H9 (cell line): Measurements from ENCODE around the gene NTN3. TPM values are rescaled to one million over a fixed set of nuclear protein-coding genes. Genes with fewer than 3 reads are reported as not detected.
A peak's percentile ranks its signal among the peaks of the same experiment; 100 is the strongest.

ENCODE experiments used
- DNase-seq: peaks from one replicate; pipeline ENCODE4 v3.0.0-alpha.2; 2017
- H2AFZ ChIP-seq: one replicate; pipeline ENCODE4 v1.6.1; 2013; ENCODE audit warnings: mild to moderate bottlenecking, low read length, control low read depth, moderate library complexity
- H2AK5ac ChIP-seq: 2 replicates; pipeline ENCODE4 v1.6.1; 2013; ENCODE audit warnings: low read length, control low read depth, mixed read lengths; ENCODE audit not compliant: insufficient read length
- H2BK120ac ChIP-seq: one replicate; pipeline ENCODE4 v1.6.1; 2013; ENCODE audit warnings: low read depth, mild to moderate bottlenecking, low read length, control low read depth, inconsistent platforms; ENCODE audit not compliant: poor library complexity, severe bottlenecking
- H2BK12ac ChIP-seq: 2 replicates; pipeline ENCODE4 v1.6.1; 2013; ENCODE audit warnings: low read length, control low read depth, mixed read lengths, low read depth; ENCODE audit not compliant: insufficient read length
- H2BK15ac ChIP-seq: 2 replicates; pipeline ENCODE4 v1.6.1; 2013; ENCODE audit warnings: low read depth, low read length, control low read depth
- H2BK20ac ChIP-seq: one replicate; pipeline ENCODE4 v1.6.1; 2013; ENCODE audit warnings: low read depth, mild to moderate bottlenecking, low read length, control low read depth, inconsistent platforms; ENCODE audit not compliant: poor library complexity, severe bottlenecking
- H2BK5ac ChIP-seq: 2 replicates; pipeline ENCODE4 v1.6.1; 2013; ENCODE audit warnings: low read length, control low read depth, mixed read lengths; ENCODE audit not compliant: insufficient read length
- H3K14ac ChIP-seq: 2 replicates; pipeline ENCODE4 v1.6.1; 2013; ENCODE audit warnings: low read length, control low read depth; ENCODE audit not compliant: insufficient read depth
- H3K18ac ChIP-seq: 2 replicates; pipeline ENCODE4 v1.6.1; 2013; ENCODE audit warnings: low read depth, mild to moderate bottlenecking, mixed read lengths, low read length, control low read depth; ENCODE audit not compliant: insufficient read length
- H3K23ac ChIP-seq: 2 replicates; pipeline ENCODE4 v1.6.1; 2013; ENCODE audit warnings: low read length, control low read depth, mixed read lengths, low read depth; ENCODE audit not compliant: insufficient read length
- H3K23me2 ChIP-seq: 2 replicates; pipeline ENCODE4 v1.6.1; 2013; ENCODE audit warnings: low read depth, mild to moderate bottlenecking, mixed read lengths, low read length, control low read depth; ENCODE audit not compliant: insufficient read length, poor library complexity, severe bottlenecking
- H3K27ac ChIP-seq: 2 replicates; pipeline ENCODE4 v1.5.1; 2013; ENCODE audit warnings: low read length, control low read depth, mixed read lengths, low read depth; ENCODE audit not compliant: insufficient read length
- H3K27me3 ChIP-seq: 2 replicates; pipeline ENCODE4 v1.6.1; 2013; ENCODE audit warnings: low read length, control low read depth, inconsistent platforms; ENCODE audit not compliant: insufficient read depth
- H3K4ac ChIP-seq: 2 replicates; pipeline ENCODE4 v1.6.1; 2013; ENCODE audit warnings: low read depth, mild to moderate bottlenecking, control low read depth, inconsistent platforms, low read length, moderate library complexity
- H3K4me1 ChIP-seq: 2 replicates; pipeline ENCODE4 v1.6.1; 2013; ENCODE audit warnings: low read length, control low read depth, inconsistent platforms; ENCODE audit not compliant: insufficient read depth
- H3K4me2 ChIP-seq: 2 replicates; pipeline ENCODE4 v1.6.1; 2013; ENCODE audit warnings: low read length, control low read depth, mixed read lengths; ENCODE audit not compliant: insufficient read length, insufficient read depth
- H3K56ac ChIP-seq: 2 replicates; pipeline ENCODE4 v1.6.1; 2013; ENCODE audit warnings: low read depth, mild to moderate bottlenecking, mixed read lengths, low read length, control low read depth; ENCODE audit not compliant: insufficient read length
- H3K79me1 ChIP-seq: 2 replicates; pipeline ENCODE4 v1.6.1; 2013; ENCODE audit warnings: low read depth, mild to moderate bottlenecking, moderate library complexity, low read length, control low read depth, inconsistent platforms; ENCODE audit not compliant: insufficient read depth, poor library complexity, severe bottlenecking
- H3K79me2 ChIP-seq: 2 replicates; pipeline ENCODE4 v1.6.1; 2013; ENCODE audit warnings: low read length, control low read depth, inconsistent platforms; ENCODE audit not compliant: insufficient read depth
- H3K9ac ChIP-seq: 2 replicates; pipeline ENCODE4 v1.6.1; 2013; ENCODE audit warnings: low read length, control low read depth, mixed read lengths; ENCODE audit not compliant: insufficient read length; ENCODE audit errors: extremely low read depth
- H3K9me3 ChIP-seq: one replicate; pipeline ENCODE4 v1.6.1; 2013; ENCODE audit warnings: low read depth, low read length, inconsistent platforms; ENCODE audit not compliant: control insufficient read depth
- H3T11ph ChIP-seq: one replicate; pipeline ENCODE4 v1.6.1; 2013; ENCODE audit warnings: mild to moderate bottlenecking, low read length, control low read depth, inconsistent platforms
- H4K20me1 ChIP-seq: one replicate; pipeline ENCODE4 v1.6.1; 2013; ENCODE audit not compliant: control insufficient read depth, insufficient read length, insufficient read depth
- H4K5ac ChIP-seq: 2 replicates; pipeline ENCODE4 v1.6.1; 2013; ENCODE audit warnings: low read depth, mild to moderate bottlenecking, mixed read lengths, low read length, control low read depth; ENCODE audit not compliant: insufficient read length
- H4K8ac ChIP-seq: replicated peaks from 2 replicates; pipeline ENCODE4 v1.6.1; 2013; ENCODE audit warnings: low read length, control low read depth, mixed read lengths, low read depth; ENCODE audit not compliant: insufficient read length
- H4K91ac ChIP-seq: 2 replicates; pipeline ENCODE4 v1.6.1; 2013; ENCODE audit warnings: low read depth, mild to moderate bottlenecking, moderate library complexity, mixed read lengths, low read length, control low read depth; ENCODE audit not compliant: insufficient read length
- H3K27ac Mint-ChIP-seq, 3 experiments: 2 replicates in 2 of 3; 3 replicates in 1 of 3; pipeline ENCODE4 v1.8.0; 2020 to 2021; ENCODE audit warnings: mixed read lengths in 3 of 3, mild to moderate bottlenecking in 1 of 3, moderate library complexity in 1 of 3
- H3K27me3 Mint-ChIP-seq: 2 replicates; pipeline ENCODE4 v1.8.0; 2021; ENCODE audit warnings: low read depth, mild to moderate bottlenecking, moderate library complexity, mixed read lengths
- H3K36me3 Mint-ChIP-seq, 3 experiments: 2 replicates in 2 of 3; 3 replicates in 1 of 3; pipeline ENCODE4 v1.8.0; 2020 to 2021; ENCODE audit warnings: low read depth in 3 of 3, mixed read lengths in 3 of 3; ENCODE audit not compliant: insufficient read depth in 1 of 3
- H3K4me1 Mint-ChIP-seq, 2 experiments: 2 replicates each; pipeline ENCODE4 v1.8.0; 2020; ENCODE audit warnings: mixed read lengths in 2 of 2
- H3K4me3 Mint-ChIP-seq, 2 experiments: 2 replicates in 1 of 2; 3 replicates in 1 of 2; pipeline ENCODE4 v1.8.0; 2020 to 2021; ENCODE audit warnings: mild to moderate bottlenecking in 2 of 2, mixed read lengths in 2 of 2, moderate library complexity in 1 of 2
- H3K9me3 Mint-ChIP-seq, 2 experiments: 2 replicates in 1 of 2; 3 replicates in 1 of 2; pipeline ENCODE4 v1.8.0; 2020; ENCODE audit warnings: mild to moderate bottlenecking in 2 of 2, mixed read lengths in 2 of 2, moderate library complexity in 1 of 2
- WGBS: extraction: QIAGEN DNeasy Blood & Tissue Kit; methylation state at CpG from one replicate; pipeline ENCODE4 v1.1.7; 2013; ENCODE audit warnings: missing lambda C conversion rate, low lambda C conversion rate, mixed read lengths; ENCODE audit not compliant: insufficient read length; ENCODE audit errors: extremely low coverage; 5-methylcytosine and 5-hydroxymethylcytosine counted together
- total RNA-seq: library from RNA; stranded (reverse); gene quantifications from 2 replicates; pipeline ENCODE4 v1.2.1, GENCODE V29; 2021
- TF ChIP-seq, protein P1 (sequence below): fragments of 200-600 bp; sonication (generic); conservative IDR thresholded peaks from 3 replicates; pipeline ENCODE4 v1.8.0; 2021; ENCODE audit warnings: antibody characterized with exemption, mild to moderate bottlenecking

NTN3 gene
- total RNA-seq, 1 experiment from 2014 or later = 1.3 TPM

DNA sequence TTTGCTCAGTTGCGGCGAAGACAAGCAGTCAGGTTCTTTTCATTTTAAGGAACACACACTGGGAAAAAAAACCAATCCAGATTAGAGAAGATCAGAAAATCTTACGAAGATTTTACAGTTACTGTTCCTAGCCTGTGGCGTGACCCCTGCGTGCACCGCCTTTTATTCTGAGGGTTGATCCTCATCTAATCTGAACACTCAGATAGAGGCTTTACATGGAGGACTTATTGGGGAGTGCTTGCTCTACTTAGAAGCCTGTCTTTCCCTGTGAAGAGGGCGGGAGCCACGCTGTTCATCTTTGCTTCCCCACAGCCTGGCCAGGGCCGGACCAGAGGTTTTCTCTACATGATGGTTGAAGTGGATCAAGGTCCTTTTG is 5.2 kb downstream of the NTN3 start:
- H3K9me3 Mint-ChIP-seq = no peaks in the 10 kb centered on the region
- H2BK12ac ChIP-seq = no peak overlapping the region
- H3K9me3 ChIP-seq = no peaks in the 10 kb centered on the region
- H3K27ac Mint-ChIP-seq = no peak overlapping the region
- H3K27ac ChIP-seq = no peak overlapping the region
- no peak overlapping the region for H2BK15ac ChIP-seq
- peaks cover 12% of the 10 kb centered on the region; the same call in 1 of the 2 replicates for H3K27me3 ChIP-seq
- H3T11ph ChIP-seq = no peak overlapping the region
- no peak overlapping the region for H2BK20ac ChIP-seq
- no peak overlapping the region for H3K18ac ChIP-seq
- WGBS = no CpG with 5 or more reads among the region's 9 CpGs
- H4K20me1 ChIP-seq = no peaks in the 10 kb centered on the region
- H3K27me3 Mint-ChIP-seq = peaks cover 35% of the 10 kb centered on the region
- H4K5ac ChIP-seq = no peak overlapping the region
- H3K4ac ChIP-seq = no peak overlapping the region
- no peak for DNase-seq
- H3K4me2 ChIP-seq = peak overlapping the region; percentile 12
- no peak overlapping the region for H3K23ac ChIP-seq
- no peaks in the 10 kb centered on the region for H3K79me2 ChIP-seq
- H3K9ac ChIP-seq = no peak overlapping the region
- no peak overlapping the region for H4K8ac ChIP-seq
- H3K36me3 Mint-ChIP-seq = no peaks in the 10 kb centered on the region; a peak in 1 of 7 replicates
- no peaks in the 10 kb centered on the region for H3K4me1 ChIP-seq
- no peaks in the 10 kb centered on the region for H3K79me1 ChIP-seq
- no peak overlapping the region for H4K91ac ChIP-seq
- peaks cover 10% of the 10 kb centered on the region for H3K23me2 ChIP-seq
- H2AK5ac ChIP-seq = no peak overlapping the region
- no peak overlapping the region for H2BK120ac ChIP-seq
- no peak overlapping the region for H2AFZ ChIP-seq
- no peak overlapping the region for H2BK5ac ChIP-seq
- peak overlapping the region; percentile 69 to 80; a peak in 4 of 5 replicates for H3K4me3 Mint-ChIP-seq
- no peak overlapping the region for H3K14ac ChIP-seq
- no peak overlapping the region for H3K56ac ChIP-seq
- TF ChIP-seq, protein P1, sequence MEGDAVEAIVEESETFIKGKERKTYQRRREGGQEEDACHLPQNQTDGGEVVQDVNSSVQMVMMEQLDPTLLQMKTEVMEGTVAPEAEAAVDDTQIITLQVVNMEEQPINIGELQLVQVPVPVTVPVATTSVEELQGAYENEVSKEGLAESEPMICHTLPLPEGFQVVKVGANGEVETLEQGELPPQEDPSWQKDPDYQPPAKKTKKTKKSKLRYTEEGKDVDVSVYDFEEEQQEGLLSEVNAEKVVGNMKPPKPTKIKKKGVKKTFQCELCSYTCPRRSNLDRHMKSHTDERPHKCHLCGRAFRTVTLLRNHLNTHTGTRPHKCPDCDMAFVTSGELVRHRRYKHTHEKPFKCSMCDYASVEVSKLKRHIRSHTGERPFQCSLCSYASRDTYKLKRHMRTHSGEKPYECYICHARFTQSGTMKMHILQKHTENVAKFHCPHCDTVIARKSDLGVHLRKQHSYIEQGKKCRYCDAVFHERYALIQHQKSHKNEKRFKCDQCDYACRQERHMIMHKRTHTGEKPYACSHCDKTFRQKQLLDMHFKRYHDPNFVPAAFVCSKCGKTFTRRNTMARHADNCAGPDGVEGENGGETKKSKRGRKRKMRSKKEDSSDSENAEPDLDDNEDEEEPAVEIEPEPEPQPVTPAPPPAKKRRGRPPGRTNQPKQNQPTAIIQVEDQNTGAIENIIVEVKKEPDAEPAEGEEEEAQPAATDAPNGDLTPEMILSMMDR = no peak
- peaks cover 9 to 10% of the 10 kb centered on the region in 2 experiments for H3K4me1 Mint-ChIP-seq
